Right atrium auricular region (tissue), 2 donors: Measurements from ENCODE around the gene SEC61B. TPM values are rescaled to one million over a fixed set of nuclear protein-coding genes. Genes with fewer than 3 reads are reported as not detected.

Source experiments
- DNase-seq: peaks from one replicate; pipeline ENCODE4 v3.0.0-alpha.2; 2019; ENCODE audit warnings: low spot score
- H3K27ac ChIP-seq, 2 donors: fragments of 200-600 bp; sonication (generic); 1 replicate in 1 of 2; 2 replicates in 1 of 2; pipeline ENCODE4 v1.5.1; 2016 to 2019
- H3K27me3 ChIP-seq, 2 donors: fragments of 200-600 bp; sonication (generic); one replicate each; pipeline versions ENCODE4 v1.5.1 to v1.6.0; 2017 to 2019
- H3K36me3 ChIP-seq: fragments of 200-600 bp; sonication (generic); one replicate; pipeline ENCODE4 v1.5.1; 2016
- H3K4me1 ChIP-seq, 2 donors: fragments of 200-600 bp; sonication (generic); one replicate each; pipeline versions ENCODE4 v1.5.1 to v1.6.0; 2017 to 2019
- H3K4me3 ChIP-seq, 2 donors: fragments of 200-600 bp; sonication (generic); 1 replicate in 1 of 2; 2 replicates in 1 of 2; pipeline ENCODE4 v1.5.1; 2017 to 2019; ENCODE audit warnings: mild to moderate bottlenecking in 1 of 2, moderate library complexity in 1 of 2
- H3K9me3 ChIP-seq, 2 donors: fragments of 200-600 bp; sonication (generic); one replicate each; pipeline ENCODE4 v1.5.1; 2019
- total RNA-seq, 2 donors: library from RNA; depleted of rRNA; stranded (reverse); fragments of >200 nt; gene quantifications; one replicate each; pipeline ENCODE4 v1.1.0, GENCODE V29; 2016
- TF ChIP-seq, protein P1 (sequence below), 2 donors: fragments of 200-600 bp; sonication (generic); IDR thresholded peaks; one replicate each; pipeline ENCODE4 v1.5.1; 2019; ENCODE audit warnings: antibody characterized with exemption in 2 of 2

SEC61B gene
- total RNA-seq, 2 donors from 2014 or later: 29.4 to 53.1 TPM

DNA sequence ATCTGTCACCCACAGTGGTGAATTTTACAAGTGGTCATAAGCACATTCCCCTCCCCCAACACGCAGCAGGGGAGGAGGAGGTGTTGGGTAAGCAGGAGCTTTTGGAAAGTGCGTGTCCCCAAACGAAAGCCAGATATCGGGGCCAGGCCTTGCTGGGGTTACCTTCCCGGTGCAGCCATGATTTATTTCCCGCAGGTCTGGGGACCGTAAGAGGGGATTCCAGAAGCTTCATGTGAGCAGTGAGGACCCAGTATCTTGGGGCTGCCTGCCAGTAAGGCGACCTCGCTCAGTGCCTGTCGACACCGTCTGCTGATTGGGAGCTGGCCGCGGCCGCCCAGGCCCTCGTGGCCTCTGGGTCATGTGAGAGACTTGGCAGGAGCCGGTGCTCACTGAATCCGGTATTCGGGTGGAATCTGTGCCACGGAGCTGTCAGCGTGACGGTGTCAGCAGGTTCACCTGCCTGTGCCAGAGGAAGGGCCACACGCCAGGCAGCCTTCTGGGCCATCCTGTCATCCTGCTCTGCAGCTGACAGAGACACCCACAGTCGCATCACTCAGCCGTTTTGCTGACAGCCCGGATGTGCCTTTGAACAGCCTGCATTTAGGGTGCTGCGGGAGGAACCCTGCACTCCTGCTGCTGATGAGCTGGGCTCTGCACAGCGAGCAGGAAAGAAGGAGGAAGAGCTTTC is 37.3 kb downstream of the SEC61B start:
- peaks cover 0 to 29% of the 10 kb centered on the region in 2 donors for H3K4me1 ChIP-seq
- H3K9me3 ChIP-seq: no peaks in the 10 kb centered on the region
- H3K27me3 ChIP-seq: no peaks in the 10 kb centered on the region
- peak overlapping the region; percentile 23 to 40 for H3K4me3 ChIP-seq
- H3K36me3 ChIP-seq: no peaks in the 10 kb centered on the region
- TF ChIP-seq, protein P1, sequence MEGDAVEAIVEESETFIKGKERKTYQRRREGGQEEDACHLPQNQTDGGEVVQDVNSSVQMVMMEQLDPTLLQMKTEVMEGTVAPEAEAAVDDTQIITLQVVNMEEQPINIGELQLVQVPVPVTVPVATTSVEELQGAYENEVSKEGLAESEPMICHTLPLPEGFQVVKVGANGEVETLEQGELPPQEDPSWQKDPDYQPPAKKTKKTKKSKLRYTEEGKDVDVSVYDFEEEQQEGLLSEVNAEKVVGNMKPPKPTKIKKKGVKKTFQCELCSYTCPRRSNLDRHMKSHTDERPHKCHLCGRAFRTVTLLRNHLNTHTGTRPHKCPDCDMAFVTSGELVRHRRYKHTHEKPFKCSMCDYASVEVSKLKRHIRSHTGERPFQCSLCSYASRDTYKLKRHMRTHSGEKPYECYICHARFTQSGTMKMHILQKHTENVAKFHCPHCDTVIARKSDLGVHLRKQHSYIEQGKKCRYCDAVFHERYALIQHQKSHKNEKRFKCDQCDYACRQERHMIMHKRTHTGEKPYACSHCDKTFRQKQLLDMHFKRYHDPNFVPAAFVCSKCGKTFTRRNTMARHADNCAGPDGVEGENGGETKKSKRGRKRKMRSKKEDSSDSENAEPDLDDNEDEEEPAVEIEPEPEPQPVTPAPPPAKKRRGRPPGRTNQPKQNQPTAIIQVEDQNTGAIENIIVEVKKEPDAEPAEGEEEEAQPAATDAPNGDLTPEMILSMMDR (IDR thresholded peaks at IDR 0.05): no peak
- peak overlapping the region; percentile 71 to 84 for H3K27ac ChIP-seq
- peak; percentile 90 for DNase-seq

- Histone ChIP-seq H3K36me3 (no peaks in the 10 kb centered on the region), H3K27me3 (no peaks in the 10 kb centered on the region), H3K4me3 (no peak overlapping the region), H3K9me3 (no peaks in the 10 kb centered on the region), H3K4me1 (peaks cover 0 to 24% of the 10 kb centered on the region in 2 donors), H3K27ac (no peak overlapping the region)
- TF ChIP-seq, protein P1 (IDR thresholded peaks at IDR 0.05): no peak
- DNase-seq: no peak
Measured at GRCh38 chr9:99261923-99262322, 39.8 kb downstream of the SEC61B start.

GRCh38 chr9:99262949-99263418 is 40.9 kb downstream of the SEC61B start:
- TF ChIP-seq, protein P1 (IDR thresholded peaks at IDR 0.05): no peak
- Histone ChIP-seq H3K27ac (no peak overlapping the region), H3K4me3 (no peak overlapping the region), H3K9me3 (no peaks in the 10 kb centered on the region), H3K36me3 (no peaks in the 10 kb centered on the region), H3K4me1 (peaks cover 0 to 19% of the 10 kb centered on the region in 2 donors), H3K27me3 (no peaks in the 10 kb centered on the region)
- no peak for DNase-seq

- Histone ChIP-seq H3K27ac (no peak overlapping the region), H3K9me3 (no peaks in the 10 kb centered on the region), H3K27me3 (no peaks in the 10 kb centered on the region), H3K36me3 (no peaks in the 10 kb centered on the region), H3K4me3 (no peak overlapping the region), H3K4me1 (peaks cover 0 to 8% of the 10 kb centered on the region in 2 donors)
- TF ChIP-seq, protein P1 (IDR thresholded peaks at IDR 0.05): peak in 1 of 2 donors; percentile 25
- DNase-seq: no peak
Measured at GRCh38 chr9:99264070-99264680, 42.1 kb downstream of the SEC61B start.

- H3K4me3 ChIP-seq: no peak overlapping the region
- TF ChIP-seq, protein P1 (IDR thresholded peaks at IDR 0.05): no peak
- no peak overlapping the region for H3K27ac ChIP-seq
- no peaks in the 10 kb centered on the region for H3K9me3 ChIP-seq
- no peaks in the 10 kb centered on the region for H3K4me1 ChIP-seq
- H3K27me3 ChIP-seq: no peaks in the 10 kb centered on the region
- no peaks in the 10 kb centered on the region for H3K36me3 ChIP-seq
- no peak for DNase-seq
Measured at GRCh38 chr9:99265691-99266090, 43.6 kb downstream of the SEC61B start.
